ENCODE data around the gene SMCP.
A peak's percentile ranks its signal among the peaks of the same experiment; 100 is the strongest.

Gene SMCP

GRCh38 chr1:152901631-152902030, 23.5 kb downstream of the SMCP start:
- H3K4me3 ChIP-seq (ENCODE audit: control insufficient read depth, low read depth, low read length): no peak overlapping the region
- no peak for TF ChIP-seq CTCF (conservative IDR thresholded peaks at IDR 0.05; ENCODE audit: control insufficient read depth, insufficient read depth, low read depth, low read length)
- DNase-seq (ENCODE audit: low read depth): no peak

- no peak for TF ChIP-seq CTCF (conservative IDR thresholded peaks at IDR 0.05; ENCODE audit: control insufficient read depth, insufficient read depth, low read depth, low read length)
- H3K4me3 ChIP-seq (ENCODE audit: control insufficient read depth, low read depth, low read length): no peak overlapping the region
- DNase-seq (ENCODE audit: low read depth): no peak
These were observed 24.5 kb downstream of the SMCP start for GRCh38 chr1:152902636-152903035.

- no peak for TF ChIP-seq CTCF (conservative IDR thresholded peaks at IDR 0.05; ENCODE audit: control insufficient read depth, insufficient read depth, low read depth, low read length)
- DNase-seq (ENCODE audit: low read depth): no peak
These were observed 26.7 kb downstream of the SMCP start for GRCh38 chr1:152904688-152905440.

GRCh38 chr1:152906023-152906565, 28.0 kb downstream of the SMCP start:
- peak; percentile 78 for DNase-seq (ENCODE audit: low read depth)
- no peak overlapping the region for H3K4me3 ChIP-seq (ENCODE audit: control insufficient read depth, low read depth, low read length)
- TF ChIP-seq CTCF (conservative IDR thresholded peaks at IDR 0.05; ENCODE audit: control insufficient read depth, insufficient read depth, low read depth, low read length): no peak

More at GRCh38 chr1:152904688-152905440, 26.7 kb downstream of the SMCP start:
- no peak overlapping the region for H3K4me3 ChIP-seq (ENCODE audit: control insufficient read depth, low read depth, low read length)

- no peak for DNase-seq (ENCODE audit: low read depth)
- H3K4me3 ChIP-seq (ENCODE audit: control insufficient read depth, low read depth, low read length): no peak within 1 kb of the TSS
- TF ChIP-seq CTCF (conservative IDR thresholded peaks at IDR 0.05; ENCODE audit: control insufficient read depth, insufficient read depth, low read depth, low read length): no peak
These were observed 29.8 kb downstream of the SMCP start, which contains the start of gene IVL for GRCh38 chr1:152907686-152908601. IVL (plus strand) TSS chr1:152908546; CDS start chr1:152909798, 1,252 bp downstream.

- no peak overlapping the region for H3K4me3 ChIP-seq (ENCODE audit: control insufficient read depth, low read depth, low read length)
- no peak for TF ChIP-seq CTCF (conservative IDR thresholded peaks at IDR 0.05; ENCODE audit: control insufficient read depth, insufficient read depth, low read depth, low read length)
- DNase-seq (ENCODE audit: low read depth): no peak
These were observed 31.1 kb downstream of the SMCP start for GRCh38 chr1:152909206-152909605.

All from fibroblast of mammary gland (primary cell).